HG03159 (cell line): ENCODE results near the gene POLG.

Experiments used
- ATAC-seq: cut with Tn5 transposase; IDR thresholded peaks from one replicate; pipeline ENCODE4 v1.9.1; 2021; ENCODE audit warnings: mild to moderate bottlenecking, moderate library complexity; ENCODE audit not compliant: unreplicated experiment

Gene POLG

GRCh38 chr15:89334510-89335297, at the start of gene POLG:
POLG (minus strand) TSS chr15:89334824; CDS start chr15:89333754, 1,070 bp downstream.
- peak; percentile 91 for ATAC-seq

- ATAC-seq, result no peak
Observed at GRCh38 chr15:89384176-89384604, 49.6 kb upstream of the POLG start.

- ATAC-seq, result no peak
Observed at GRCh38 chr15:89383365-89384175, 48.9 kb upstream of the POLG start.

- ATAC-seq, result no peak
Observed at GRCh38 chr15:89381888-89382686, 47.5 kb upstream of the POLG start.

- no peak for ATAC-seq
Observed at GRCh38 chr15:89381331-89381730, 46.7 kb upstream of the POLG start.

- ATAC-seq, result no peak
Observed at GRCh38 chr15:89379818-89380217, 45.2 kb upstream of the POLG start.

- ATAC-seq, result no peak
Observed at GRCh38 chr15:89379251-89379695, 44.6 kb upstream of the POLG start.

GRCh38 chr15:89378296-89379151, 43.9 kb upstream of the POLG start:
- ATAC-seq, result no peak

- no peak for ATAC-seq
Observed at GRCh38 chr15:89377842-89378295, 43.2 kb upstream of the POLG start.

GRCh38 chr15:89377024-89377841, 42.6 kb upstream of the POLG start:
- no peak for ATAC-seq

GRCh38 chr15:89376388-89376787, 41.8 kb upstream of the POLG start:
- no peak for ATAC-seq

- ATAC-seq, result no peak
Observed at GRCh38 chr15:89375093-89376005, 40.7 kb upstream of the POLG start.

GRCh38 chr15:89374086-89374981, 39.7 kb upstream of the POLG start:
- no peak for ATAC-seq

- ATAC-seq, result no peak
Observed at GRCh38 chr15:89372069-89372935, 37.7 kb upstream of the POLG start.

GRCh38 chr15:89371228-89372044, 36.8 kb upstream of the POLG start:
- no peak for ATAC-seq

GRCh38 chr15:89370978-89371227, 36.3 kb upstream of the POLG start:
- no peak for ATAC-seq
